GM19452 (cell line): Measurements from ENCODE around the gene LDLRAD4.

Experiments
- ATAC-seq: cut with Tn5 transposase; IDR thresholded peaks from one replicate; pipeline ENCODE4 v1.9.1; 2021; ENCODE audit not compliant: unreplicated experiment

Gene LDLRAD4

GRCh38 chr18:13302457-13303225 is 84.1 kb downstream of the LDLRAD4 start:
- no peak for ATAC-seq

DNA sequence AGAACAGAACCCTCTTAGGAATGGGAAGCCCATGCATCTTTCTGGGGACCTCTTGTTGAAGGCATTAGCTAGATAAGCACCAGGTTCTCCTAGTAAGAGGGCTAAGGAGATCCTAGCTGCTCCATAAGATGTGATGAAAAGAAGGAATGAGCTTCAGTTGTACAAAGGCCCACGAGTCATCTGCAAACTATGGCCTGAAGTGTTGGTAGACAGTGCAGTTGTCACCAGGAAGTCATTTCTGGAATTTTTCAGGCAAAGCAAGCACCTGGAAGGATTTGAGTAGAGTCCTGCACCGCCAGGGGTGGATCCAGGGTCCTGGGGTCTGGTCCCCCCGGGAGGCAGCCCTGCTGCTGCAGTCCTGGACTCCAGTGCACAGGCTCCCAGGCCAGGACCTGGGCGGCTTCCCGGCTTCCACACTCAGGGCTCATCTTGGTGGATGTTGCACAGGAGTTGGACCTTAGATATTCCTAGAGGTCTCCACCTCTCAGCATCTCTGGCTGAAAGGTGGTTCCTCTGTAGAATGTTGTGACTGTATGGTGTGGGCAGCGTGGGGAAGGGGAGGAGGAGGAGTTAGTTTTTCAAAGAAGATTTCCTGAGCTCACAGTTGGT is 85.3 kb downstream of the LDLRAD4 start:
- ATAC-seq = no peak

DNA sequence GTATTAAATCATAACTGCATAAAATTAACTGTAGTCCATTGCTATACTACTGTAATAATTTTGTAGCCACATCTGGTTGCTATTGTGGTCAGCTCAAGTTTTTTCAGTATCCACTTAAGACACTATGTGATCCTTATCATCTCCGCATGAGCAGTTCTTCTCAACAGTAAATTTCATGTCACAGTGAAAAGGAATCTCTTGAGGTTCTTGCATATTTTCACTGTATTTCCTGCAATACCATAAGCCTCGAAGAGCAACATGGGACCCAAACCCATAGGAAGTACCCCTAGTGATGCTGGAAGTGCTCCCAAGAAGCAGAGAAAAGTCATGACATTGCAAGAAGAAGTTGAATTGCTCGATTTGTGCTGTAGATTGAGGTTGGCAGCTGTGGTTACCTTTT is 86.7 kb downstream of the LDLRAD4 start:
- no peak for ATAC-seq

DNA sequence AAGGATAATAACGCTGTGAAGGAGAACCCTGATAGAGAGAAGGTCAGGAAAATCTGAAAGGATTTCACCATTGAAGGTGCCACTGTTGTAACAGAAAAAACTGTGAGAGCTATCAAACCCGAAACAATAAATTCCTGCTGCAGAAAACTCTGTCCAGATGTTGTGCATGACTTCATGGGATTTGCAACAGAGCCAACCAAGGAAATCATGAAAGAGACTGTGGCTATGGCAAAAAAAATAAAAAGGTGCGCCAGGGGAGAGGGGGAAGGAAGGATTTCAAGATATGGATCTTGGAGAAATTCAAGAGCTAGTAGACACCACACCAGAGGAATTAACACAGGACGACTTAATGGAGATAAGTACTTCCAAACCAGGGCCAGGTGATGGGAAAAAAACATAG is 88.0 kb downstream of the LDLRAD4 start:
- no peak for ATAC-seq

DNA sequence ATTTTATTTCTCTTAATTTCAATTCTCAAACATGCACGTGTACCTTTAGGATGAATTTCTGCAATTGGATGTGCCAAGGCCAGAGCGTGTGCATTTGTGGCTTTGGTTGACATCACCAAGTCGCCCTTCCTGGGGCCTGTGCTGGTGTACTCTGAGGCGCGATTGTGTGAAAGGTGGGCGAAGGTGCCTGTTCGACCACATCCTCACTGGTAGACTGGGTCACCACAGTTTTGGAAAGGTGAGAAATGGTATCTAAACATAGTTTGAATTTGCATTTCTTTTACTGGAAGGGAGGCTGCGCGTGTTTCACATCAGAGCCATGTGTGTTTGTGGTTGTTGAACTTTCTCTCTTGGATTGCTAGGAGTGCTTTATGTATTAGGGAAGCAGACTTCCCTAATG is 89.8 kb downstream of the LDLRAD4 start:
- ATAC-seq = no peak

GRCh38 chr18:13309031-13309747 is 90.6 kb downstream of the LDLRAD4 start:
- no peak for ATAC-seq

GRCh38 chr18:13309748-13310670 is 91.4 kb downstream of the LDLRAD4 start:
- ATAC-seq = no peak

- ATAC-seq = no peak
Measured at GRCh38 chr18:13311193-13311592, 92.6 kb downstream of the LDLRAD4 start.

DNA sequence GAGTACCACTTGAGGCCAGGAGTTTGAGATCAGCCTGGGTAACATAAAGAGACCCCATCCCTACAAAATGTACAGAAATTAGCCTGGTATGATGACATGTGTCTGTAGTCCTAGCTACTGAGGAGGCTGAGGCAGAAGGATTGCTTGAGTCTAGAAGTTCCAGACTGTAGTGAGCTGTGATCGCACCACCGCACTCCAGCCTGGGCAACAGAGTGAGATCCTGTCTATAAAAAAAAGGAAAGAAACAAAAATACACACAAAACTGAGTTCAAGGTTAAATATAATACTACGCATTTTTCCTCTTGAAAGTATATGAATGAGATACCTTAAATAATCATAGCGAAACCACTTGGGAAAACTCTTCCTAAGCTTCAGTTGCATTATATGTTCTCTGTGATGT is 94.0 kb downstream of the LDLRAD4 start:
- ATAC-seq = no peak

DNA sequence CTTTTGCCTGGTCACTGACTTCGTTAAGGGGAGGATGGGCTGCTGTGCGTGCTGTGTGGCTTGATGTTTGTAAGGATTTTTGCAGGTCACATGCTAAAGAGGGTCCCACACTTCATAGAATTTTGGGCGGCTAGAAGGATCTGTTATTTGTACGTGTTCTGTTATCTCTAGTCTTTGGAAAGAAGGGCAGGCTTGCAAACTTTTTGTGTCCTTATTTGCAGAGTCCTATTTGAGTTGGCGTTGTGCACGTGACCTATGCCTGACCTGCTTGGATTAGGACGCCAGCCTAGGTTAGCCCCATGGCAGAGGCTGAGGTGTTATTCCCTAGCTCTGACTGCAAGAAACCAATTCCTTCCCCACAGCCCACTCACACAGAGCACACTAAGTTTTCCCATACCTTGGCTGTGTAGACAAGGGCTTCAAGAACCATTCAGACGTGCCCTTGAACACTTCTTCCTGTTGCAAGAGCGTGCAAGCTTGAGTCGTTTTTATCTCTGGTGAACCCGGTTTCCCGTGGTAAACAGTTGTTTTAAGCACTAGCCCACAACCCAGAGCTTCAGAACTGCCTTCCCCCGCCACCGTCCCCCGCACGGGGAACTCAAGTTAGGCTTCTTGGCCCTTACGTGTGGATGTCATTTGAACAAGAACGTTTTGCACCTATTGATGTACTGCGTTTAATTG is 94.6 kb downstream of the LDLRAD4 start:
- no peak for ATAC-seq

- ATAC-seq = no peak
Measured at GRCh38 chr18:13315000-13315399, 96.4 kb downstream of the LDLRAD4 start.

DNA sequence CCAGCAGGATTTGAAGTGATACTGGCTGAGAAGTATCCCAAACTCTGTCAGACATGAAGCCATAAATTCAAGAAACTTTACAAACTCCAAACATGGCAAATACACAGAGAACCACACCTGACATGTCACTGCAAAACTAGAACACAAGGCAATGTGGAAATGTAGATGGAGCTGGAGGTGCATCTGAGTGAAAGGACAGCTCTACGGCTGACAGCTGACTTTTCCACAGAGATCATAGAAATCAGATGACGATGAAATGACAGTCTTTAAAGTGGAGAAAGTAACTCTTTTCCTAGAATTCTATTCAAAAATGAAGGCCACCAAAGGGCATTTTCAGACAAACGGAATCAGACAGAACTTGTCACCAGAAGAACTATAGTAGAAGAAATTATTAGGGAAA is 97.5 kb downstream of the LDLRAD4 start:
- ATAC-seq = no peak

DNA sequence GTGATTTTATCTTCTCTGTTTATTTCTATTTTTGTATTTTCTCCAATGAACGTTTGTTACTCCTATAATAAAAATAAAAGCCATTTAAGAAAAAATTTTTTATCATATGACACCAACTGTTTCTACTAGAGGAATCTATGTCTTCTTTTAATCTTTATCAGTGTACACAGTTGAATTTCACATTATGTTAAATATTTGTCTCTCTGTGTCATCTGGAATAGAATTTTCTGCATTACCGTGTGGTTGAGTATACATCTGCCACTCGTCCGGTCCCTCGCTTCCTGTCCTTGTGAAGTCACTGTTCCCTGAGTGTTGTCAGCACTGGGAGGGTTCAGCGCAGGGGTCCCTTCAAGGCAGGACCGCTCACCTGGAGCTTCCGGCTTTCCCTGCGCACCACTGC is 99.2 kb downstream of the LDLRAD4 start:
- no peak for ATAC-seq

GRCh38 chr18:13318731-13319501 is 100.4 kb downstream of the LDLRAD4 start:
- ATAC-seq = no peak

GRCh38 chr18:13319629-13320028 is 101.1 kb downstream of the LDLRAD4 start:
- ATAC-seq = no peak

DNA sequence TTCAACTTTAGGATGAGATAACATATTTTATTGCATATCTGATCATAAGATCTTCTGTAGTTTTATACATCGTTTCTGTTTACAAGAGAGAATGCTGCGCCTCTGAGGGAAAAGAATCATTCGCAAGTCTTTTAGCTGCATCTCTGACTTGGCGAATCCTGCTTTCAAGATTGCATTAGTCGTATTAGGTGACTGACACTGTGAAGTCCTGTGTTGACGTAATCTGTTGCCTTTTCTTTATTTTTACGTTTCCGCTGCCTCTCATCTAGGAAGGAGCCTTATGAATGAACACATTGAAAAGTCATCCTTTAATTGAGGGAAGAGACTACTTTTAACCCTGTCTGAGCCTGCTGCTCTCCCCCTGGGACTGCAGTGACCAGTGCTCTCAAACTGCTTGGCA is 101.5 kb downstream of the LDLRAD4 start:
- no peak for ATAC-seq

DNA sequence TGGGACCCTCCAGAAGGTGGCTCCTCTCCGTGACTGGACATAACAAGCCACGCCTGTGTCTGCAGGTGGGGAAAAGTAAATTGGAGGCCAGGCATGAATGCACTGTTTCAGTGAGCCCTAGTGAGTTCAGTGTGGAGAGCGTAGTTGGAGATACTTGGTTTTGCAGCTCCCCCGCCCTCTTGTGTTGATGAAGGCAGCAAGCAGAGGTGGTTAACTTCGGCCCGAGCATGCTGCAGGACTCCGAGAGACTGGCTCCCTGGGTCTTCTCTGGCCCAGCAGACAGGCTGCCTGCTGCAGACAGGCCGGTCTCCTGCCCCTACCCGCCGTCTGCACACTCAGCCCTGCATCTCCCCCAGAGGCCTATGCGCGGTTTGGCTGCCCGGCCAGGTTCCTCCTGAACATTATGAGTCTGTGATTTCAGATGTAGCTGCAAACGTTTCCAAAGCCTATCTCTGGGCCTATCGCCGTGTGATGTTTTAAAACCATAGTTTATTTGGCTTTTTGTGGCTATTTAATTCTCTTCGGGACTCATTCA is 102.4 kb downstream of the LDLRAD4 start:
- no peak for ATAC-seq

DNA sequence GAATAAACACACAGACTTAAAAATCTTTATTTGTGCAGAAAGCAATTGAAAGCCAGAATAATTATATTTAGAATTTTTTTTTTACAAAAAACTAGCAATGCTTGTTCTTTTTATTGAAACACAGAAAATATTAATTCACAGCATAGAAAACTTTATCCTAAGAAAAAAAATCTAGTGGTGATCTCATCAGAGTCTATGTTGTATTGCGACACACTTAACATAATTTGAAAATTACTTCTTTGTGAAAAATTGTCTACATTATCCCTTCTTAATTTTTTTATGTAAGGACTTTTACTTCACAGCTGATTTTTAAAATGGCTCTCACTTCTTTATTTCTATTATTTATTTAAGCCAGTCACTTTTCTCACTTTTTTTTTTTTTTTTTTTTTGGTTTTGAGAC is 103.4 kb downstream of the LDLRAD4 start:
- ATAC-seq = no peak

GRCh38 chr18:13323186-13323585 is 104.6 kb downstream of the LDLRAD4 start:
- ATAC-seq = no peak

GRCh38 chr18:13324880-13325279 is 106.3 kb downstream of the LDLRAD4 start:
- no peak for ATAC-seq
